SK-N-SH (cell line): Measurements from ENCODE around the gene LOXHD1. TPM values are rescaled to one million over a fixed set of nuclear protein-coding genes. Genes with fewer than 3 reads are reported as not detected.

Experiments used
- CTCF ChIA-PET: fragments of 300-600, 350-600 bp; formaldehyde crosslinking; extraction: SDS; loops from one replicate; lab custom pipeline; 2021; lab: Yijun Ruan, JAX
- POLR2A ChIA-PET: fragments of 350-600 bp; sonication (Branson Sonifier 250); formaldehyde crosslinking; extraction: SDS; loops from one replicate; lab custom pipeline; 2020; ENCODE audit warnings: antibody characterized with exemption, inconsistent platforms; lab: Yijun Ruan, JAX
- DNase-seq: peaks from one replicate; pipeline ENCODE4 v3.0.0; 2012
- H2AFZ ChIP-seq: fragments of 200-600 bp; sonication (generic); 2 replicates; pipeline ENCODE4 v1.8.1; 2016; ENCODE audit warnings: antibody characterized with exemption, mild to moderate bottlenecking, low read depth
- H3F3A ChIP-seq: fragments of 200-600 bp; sonication (generic); replicated peaks from 2 replicates; pipeline ENCODE3; 2016; ENCODE audit warnings: antibody characterized with exemption, mild to moderate bottlenecking; ENCODE audit not compliant: insufficient read depth
- H3K27ac ChIP-seq, 2 experiments: fragments of 200-500 bp in 1 of 2; fragments of 200-600 bp in 1 of 2; sonication (Bioruptor generic) in 1 of 2; sonication (generic), shearing (Covaris generic) in 1 of 2; 2 replicates each; pipeline versions ENCODE4 v1.5.1 to v1.6.1; 2014 to 2016; ENCODE audit warnings: low read depth in 2 of 2, inconsistent platforms in 1 of 2, low read length in 1 of 2, mild to moderate bottlenecking in 1 of 2, mixed read lengths in 1 of 2
- H3K27me3 ChIP-seq: fragments of 200-600 bp; sonication (generic), shearing (Covaris generic); 2 replicates; pipeline ENCODE4 v1.6.1; 2016; ENCODE audit warnings: mixed run types; ENCODE audit not compliant: insufficient read depth
- H3K36me3 ChIP-seq, 2 experiments: fragments of 200-500 bp in 1 of 2; fragments of 200-600 bp in 1 of 2; sonication (Bioruptor generic) in 1 of 2; sonication (generic) in 1 of 2; replicated peaks in 1 of 2; 2 replicates each; pipeline versions ENCODE3 to v1.5.1; 2014 to 2016; ENCODE audit warnings: low read length in 1 of 2, mild to moderate bottlenecking in 1 of 2; ENCODE audit not compliant: insufficient read depth in 2 of 2, control insufficient read depth in 1 of 2
- H3K4me1 ChIP-seq, 2 experiments: fragments of 200-500 bp in 1 of 2; fragments of 200-600 bp in 1 of 2; sonication (Bioruptor generic) in 1 of 2; sonication (generic), shearing (Covaris generic) in 1 of 2; 2 replicates each; pipeline versions ENCODE4 v1.5.1 to v1.6.1; 2014 to 2016; ENCODE audit warnings: low read depth in 1 of 2, low read length in 1 of 2, mixed run types in 1 of 2; ENCODE audit not compliant: insufficient read depth in 2 of 2, control insufficient read depth in 1 of 2
- H3K4me2 ChIP-seq: fragments of 200-600 bp; sonication (generic), shearing (Covaris generic); 2 replicates; pipeline ENCODE4 v1.6.1; 2017; ENCODE audit warnings: mixed run types
- H3K4me3 ChIP-seq, 2 experiments: fragments of 200-500 bp in 1 of 2; fragments of 200-600 bp in 1 of 2; sonication (Bioruptor generic) in 1 of 2; sonication (generic), shearing (Covaris generic) in 1 of 2; 2 replicates each; pipeline versions ENCODE4 v1.5.1 to v1.8.1; 2014 to 2016; ENCODE audit warnings: low read depth in 2 of 2, inconsistent platforms in 1 of 2, low read length in 1 of 2, mild to moderate bottlenecking in 1 of 2, mixed read lengths in 1 of 2, moderate library complexity in 1 of 2
- H3K79me2 ChIP-seq: fragments of 200-600 bp; sonication (generic); 2 replicates; pipeline ENCODE4 v1.8.1; 2017; ENCODE audit warnings: mild to moderate bottlenecking; ENCODE audit not compliant: insufficient read depth
- H3K9ac ChIP-seq: fragments of 200-600 bp; sonication (generic); 2 replicates; pipeline ENCODE4 v1.6.1; 2017; ENCODE audit warnings: mixed run types
- H3K9me2 ChIP-seq: fragments of 200-600 bp; sonication (generic); 2 replicates; pipeline ENCODE4 v1.6.1; 2017; ENCODE audit warnings: mixed run types
- H3K9me3 ChIP-seq: fragments of 200-600 bp; sonication (generic); 2 replicates; pipeline ENCODE4 v1.6.1; 2017; ENCODE audit warnings: mixed run types, mild to moderate bottlenecking, moderate library complexity
- H4K20me1 ChIP-seq: fragments of 200-600 bp; sonication (generic); 2 replicates; pipeline ENCODE4 v1.6.1; 2017; ENCODE audit warnings: mild to moderate bottlenecking, mixed run types; ENCODE audit not compliant: insufficient read depth
- CHD2 ChIP-seq: fragments of 150-350 bp; IDR thresholded peaks from 2 replicates; pipeline ENCODE4 v1.6.1; 2018; ENCODE audit warnings: low read length; ENCODE audit not compliant: partially characterized antibody
- GATA2 ChIP-seq: sonication (generic); formaldehyde crosslinking; IDR thresholded peaks from 2 replicates; pipeline ENCODE4 v1.5.0; 2020; ENCODE audit warnings: mild to moderate bottlenecking, missing genetic modification reagents
- NRF1 ChIP-seq: IDR thresholded peaks from 2 replicates; pipeline ENCODE4 v1.6.1; 2012; ENCODE audit warnings: low read depth, mild to moderate bottlenecking, low read length
- POLR2AphosphoS5 ChIP-seq: IDR thresholded peaks from 2 replicates; pipeline ENCODE4 v1.6.1; 2012; ENCODE audit warnings: low read depth, low read length
- RCOR1 ChIP-seq: fragments of 150-350 bp; IDR thresholded peaks from 2 replicates; pipeline ENCODE4 v1.6.1; 2017; ENCODE audit warnings: antibody characterized with exemption, low read length
- REST ChIP-seq: IDR thresholded peaks from 2 replicates; pipeline ENCODE4 v1.6.1; 2012; ENCODE audit warnings: mild to moderate bottlenecking, low read depth, low read length, moderate library complexity
- RFX5 ChIP-seq: IDR thresholded peaks from 2 replicates; pipeline ENCODE4 v1.6.1; 2012; ENCODE audit warnings: mild to moderate bottlenecking, improper control_type of control experiment, low read length
- RXRA ChIP-seq: IDR thresholded peaks from 2 replicates; pipeline ENCODE4 v1.4.0; 2012; ENCODE audit warnings: low read depth, mild to moderate bottlenecking, borderline replicate concordance
- SMC3 ChIP-seq: IDR thresholded peaks from 2 replicates; pipeline ENCODE4 v1.6.1; 2012; ENCODE audit warnings: low read depth, low read length, improper control_type of control experiment
- TAF1 ChIP-seq: IDR thresholded peaks from 2 replicates; pipeline ENCODE4 v1.6.1; 2012; ENCODE audit warnings: low read depth, mild to moderate bottlenecking, low read length, moderate library complexity, borderline replicate concordance
- TCF12 ChIP-seq: IDR thresholded peaks from 2 replicates; pipeline ENCODE4 v1.4.0; 2012
- WGBS: methylation state at CpG from one replicate; pipeline ENCODE4 v1.1.6; 2017; ENCODE audit warnings: low lambda C conversion rate; 5-methylcytosine and 5-hydroxymethylcytosine counted together
- polyA plus RNA-seq, 3 experiments: library from polyadenylated mRNA; depleted of rRNA; stranded (reverse); fragments of >200 nt; gene quantifications; 2 replicates each; pipeline ENCODE4 v1.2.3, GENCODE V29; 2012

The LOXHD1 gene
- polyA plus RNA-seq, 1 of the 3 experiments (the other 2 are of a cell fraction), result not detected

GRCh38 chr18:46636040-46636630, 20.9 kb downstream of the LOXHD1 start:
- no peak overlapping the region for H3K9ac ChIP-seq

GRCh38 chr18:46632401-46633071, 24.5 kb downstream of the LOXHD1 start:
- H3K79me2 ChIP-seq, result no peaks in the 10 kb centered on the region
- TF ChIP-seq GATA2 (CRISPR knock-in tag) (no peak), CHD2 (no peak), RFX5 (no peak)
- no peak overlapping the region for H2AFZ ChIP-seq
- 77% methylated on average over 5 of the region's 8 CpGs for WGBS
- DNase-seq, result no peak
- no peak overlapping the region for H3K9ac ChIP-seq
- H3K9me3 ChIP-seq, result no peaks in the 10 kb centered on the region
- H3K4me1 ChIP-seq, result peaks cover 0 to 16% of the 10 kb centered on the region in 2 experiments; a peak in 1 of 4 replicates
- no peaks in the 10 kb centered on the region for H3F3A ChIP-seq
- H3K36me3 ChIP-seq, result no peaks in the 10 kb centered on the region
- H4K20me1 ChIP-seq, result no peaks in the 10 kb centered on the region
- no peak overlapping the region for H3K27ac ChIP-seq
- no peak overlapping the region for H3K4me2 ChIP-seq
- no peak overlapping the region for H3K4me3 ChIP-seq
- no peaks in the 10 kb centered on the region for H3K27me3 ChIP-seq
- H3K9me2 ChIP-seq, result no peaks in the 10 kb centered on the region
- CTCF ChIA-PET, result interaction anchor here (0.8 to 2.9 kb wide), 4 partner anchors 10 to 352 kb away, joined by 3 to 15 read pairs (median 4); no protein-coding TSS in a partner anchor
- POLR2A ChIA-PET, result no interaction called here

More at GRCh38 chr18:46636040-46636630, 20.9 kb downstream of the LOXHD1 start:
- no peaks in the 10 kb centered on the region for H3K79me2 ChIP-seq
- WGBS, result 29% methylated on average over 7 of the region's 7 CpGs
- H3K9me3 ChIP-seq, result no peaks in the 10 kb centered on the region
- H3K4me1 ChIP-seq, result no peaks in the 10 kb centered on the region
- H3K36me3 ChIP-seq, result no peaks in the 10 kb centered on the region
- no peak overlapping the region for H3K4me2 ChIP-seq
- H3K27me3 ChIP-seq, result no peaks in the 10 kb centered on the region
- no peaks in the 10 kb centered on the region for H3K9me2 ChIP-seq
- H4K20me1 ChIP-seq, result no peaks in the 10 kb centered on the region
- DNase-seq, result no peak
- H3F3A ChIP-seq, result no peaks in the 10 kb centered on the region
- CTCF ChIA-PET, result no interaction called here
- H2AFZ ChIP-seq, result no peak overlapping the region
- POLR2A ChIA-PET, result no interaction called here
- no peak overlapping the region for H3K27ac ChIP-seq
- H3K4me3 ChIP-seq, result no peak overlapping the region
- TF ChIP-seq POLR2AphosphoS5, result no peak
- no peak for TF ChIP-seq TAF1
- TF ChIP-seq RFX5, result no peak
- TF ChIP-seq SMC3, result no peak
- no peak for TF ChIP-seq REST
- TF ChIP-seq NRF1, result no peak
- TF ChIP-seq TCF12, result no peak
- TF ChIP-seq RCOR1, result no peak
- TF ChIP-seq RXRA, result no peak
